Measurements from ENCODE around the gene SLC15A3. TPM values are rescaled to one million over a fixed set of nuclear protein-coding genes. Genes with fewer than 3 reads are reported as not detected.

The SLC15A3 gene
- total RNA-seq, 1 experiment from 2014 or later = 5.5 TPM

DNA sequence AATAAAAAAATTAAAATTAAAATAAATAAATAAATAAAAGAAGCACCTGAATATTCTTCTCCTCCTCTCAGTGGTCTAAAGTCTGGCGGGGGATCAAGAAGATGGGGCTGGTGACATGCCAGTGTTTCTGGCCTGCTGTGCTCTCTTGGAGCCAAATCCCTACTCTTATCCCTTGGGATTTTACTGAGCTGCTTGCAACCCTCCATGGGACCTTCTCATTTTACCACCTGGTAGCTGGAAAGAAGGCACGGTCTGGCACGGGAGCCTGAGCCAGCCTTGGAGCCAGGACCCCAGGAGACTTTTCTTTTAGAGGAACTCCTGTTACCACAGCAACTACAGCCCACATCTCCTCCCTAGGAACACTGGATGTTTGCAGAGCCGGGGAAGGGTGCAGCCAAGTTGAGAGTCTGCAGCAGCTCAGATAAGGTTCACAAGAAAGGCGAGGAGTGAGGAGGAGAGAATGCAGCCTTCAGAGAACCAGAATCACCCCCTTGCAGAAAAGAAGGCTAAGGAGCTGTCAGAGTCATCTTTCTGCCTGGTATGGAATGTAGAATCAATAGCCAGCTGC, 41.0 kb upstream of the SLC15A3 start:
- CTCF ChIA-PET = no interaction called here
- no peak overlapping the region for H3K27ac ChIP-seq
- no peaks in the 10 kb centered on the region; the same call in 1 of the 2 replicates for H3K9me2 ChIP-seq (ENCODE audit: insufficient read depth)
- intact Hi-C loops (cut with micrococcal nuclease; ENCODE audit: unreplicated experiment) = no loop called here
- no peak overlapping the region for H2AFZ ChIP-seq
- TF ChIP-seq EZH2 (IDR thresholded peaks at IDR 0.05; ENCODE audit: low read depth) = no peak
- TF ChIP-seq, protein P1, sequence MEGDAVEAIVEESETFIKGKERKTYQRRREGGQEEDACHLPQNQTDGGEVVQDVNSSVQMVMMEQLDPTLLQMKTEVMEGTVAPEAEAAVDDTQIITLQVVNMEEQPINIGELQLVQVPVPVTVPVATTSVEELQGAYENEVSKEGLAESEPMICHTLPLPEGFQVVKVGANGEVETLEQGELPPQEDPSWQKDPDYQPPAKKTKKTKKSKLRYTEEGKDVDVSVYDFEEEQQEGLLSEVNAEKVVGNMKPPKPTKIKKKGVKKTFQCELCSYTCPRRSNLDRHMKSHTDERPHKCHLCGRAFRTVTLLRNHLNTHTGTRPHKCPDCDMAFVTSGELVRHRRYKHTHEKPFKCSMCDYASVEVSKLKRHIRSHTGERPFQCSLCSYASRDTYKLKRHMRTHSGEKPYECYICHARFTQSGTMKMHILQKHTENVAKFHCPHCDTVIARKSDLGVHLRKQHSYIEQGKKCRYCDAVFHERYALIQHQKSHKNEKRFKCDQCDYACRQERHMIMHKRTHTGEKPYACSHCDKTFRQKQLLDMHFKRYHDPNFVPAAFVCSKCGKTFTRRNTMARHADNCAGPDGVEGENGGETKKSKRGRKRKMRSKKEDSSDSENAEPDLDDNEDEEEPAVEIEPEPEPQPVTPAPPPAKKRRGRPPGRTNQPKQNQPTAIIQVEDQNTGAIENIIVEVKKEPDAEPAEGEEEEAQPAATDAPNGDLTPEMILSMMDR (conservative IDR thresholded peaks at IDR 0.05) = no peak
- POLR2A ChIA-PET (ENCODE audit: unreplicated experiment) = no interaction called here
- no peaks in the 10 kb centered on the region for H3F3A ChIP-seq (ENCODE audit: insufficient read depth, low read depth)
- H3K4me2 ChIP-seq = no peak overlapping the region
- H3K27me3 ChIP-seq (ENCODE audit: insufficient read depth, low read depth) = 0 out of 2 replicates have a peak, but pooled peaks cover 5% of the 10 kb centered on the region
- H3K9me3 ChIP-seq (ENCODE audit: insufficient read depth, low read depth) = no peaks in the 10 kb centered on the region
- H3K36me3 ChIP-seq (ENCODE audit: low read depth) = no peaks in the 10 kb centered on the region
- no peaks in the 10 kb centered on the region for H3K79me2 ChIP-seq (ENCODE audit: low read depth)
- no TSS peak for BruUV-seq (replicated peaks)
- DNase-seq = no peak
- no peaks in the 10 kb centered on the region for H3K4me1 ChIP-seq (replicated peaks; ENCODE audit: insufficient read depth)
- no peaks in the 10 kb centered on the region for H4K20me1 ChIP-seq (ENCODE audit: insufficient read depth)
- H3K4me3 ChIP-seq = no peak overlapping the region

DNA sequence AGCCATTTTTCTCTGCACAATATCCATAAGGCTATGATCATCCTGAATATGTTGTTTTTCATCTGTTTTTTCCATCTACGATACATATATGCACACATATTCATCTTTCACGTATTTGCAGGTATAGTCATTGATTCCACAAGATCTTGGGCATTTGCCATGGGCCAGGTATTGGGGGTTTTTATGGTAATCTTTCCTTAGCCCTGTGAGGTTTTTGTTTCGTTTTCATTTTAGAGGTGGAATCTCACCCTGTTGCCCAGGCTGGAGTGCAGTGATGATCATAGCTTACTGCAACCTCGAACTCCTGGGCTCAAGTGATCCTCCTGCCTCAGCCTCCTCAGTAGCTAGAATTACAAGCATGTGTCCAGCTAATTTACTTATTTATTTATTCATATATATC, 39.5 kb upstream of the SLC15A3 start:
- Histone ChIP-seq H3K4me1 (replicated peaks; ENCODE audit: insufficient read depth) (peaks cover 8% of the 10 kb centered on the region), H3K9me2 (ENCODE audit: insufficient read depth) (no peaks in the 10 kb centered on the region; the same call in 1 of the 2 replicates), H4K20me1 (ENCODE audit: insufficient read depth) (no peaks in the 10 kb centered on the region), H3K9me3 (ENCODE audit: insufficient read depth, low read depth) (no peaks in the 10 kb centered on the region), H3K4me3 (no peak overlapping the region), H3K36me3 (ENCODE audit: low read depth) (no peaks in the 10 kb centered on the region), H3K27me3 (ENCODE audit: insufficient read depth, low read depth) (0 out of 2 replicates have a peak, but pooled peaks cover 5% of the 10 kb centered on the region), H2AFZ (no peak overlapping the region), H3K79me2 (ENCODE audit: low read depth) (no peaks in the 10 kb centered on the region), H3K27ac (no peak overlapping the region), H3K4me2 (no peak overlapping the region), H3F3A (ENCODE audit: insufficient read depth, low read depth) (peaks cover 8% of the 10 kb centered on the region; the same call in 1 of the 2 replicates)
- BruUV-seq (replicated peaks) = no TSS peak
- POLR2A ChIA-PET (ENCODE audit: unreplicated experiment) = no interaction called here
- DNase-seq = no peak
- no peak for TF ChIP-seq EZH2 (IDR thresholded peaks at IDR 0.05; ENCODE audit: low read depth)
- TF ChIP-seq, protein P1 (conservative IDR thresholded peaks at IDR 0.05) = no peak
- intact Hi-C loops (cut with micrococcal nuclease; ENCODE audit: unreplicated experiment) = no loop called here
- CTCF ChIA-PET = no interaction called here

DNA sequence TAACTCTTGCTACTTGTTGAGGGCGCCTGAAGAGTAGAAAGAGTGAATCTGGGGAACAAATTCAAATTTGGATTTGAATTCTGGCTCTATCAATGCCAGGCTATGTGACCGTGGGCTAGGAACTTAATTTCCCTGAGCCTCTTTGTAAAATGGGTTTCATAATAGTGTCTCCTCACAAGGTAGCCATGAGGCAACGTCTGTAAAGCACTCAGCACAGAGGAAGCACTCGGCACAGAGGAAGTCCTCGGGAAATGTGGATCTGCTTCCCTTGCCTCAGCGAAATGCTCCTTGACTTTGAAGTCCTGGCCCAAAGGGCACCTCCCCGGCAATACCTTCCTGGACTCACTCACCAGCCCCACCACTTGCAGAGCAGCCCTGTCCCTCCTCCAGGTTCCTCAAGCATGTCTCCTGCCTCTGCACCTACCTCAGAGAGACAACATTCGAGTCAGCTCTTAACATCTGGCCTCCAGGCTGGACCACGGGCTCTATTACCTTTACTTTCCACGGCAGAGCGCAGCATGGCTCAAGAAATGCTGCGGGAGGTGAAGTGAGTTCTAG, 37.2 kb upstream of the SLC15A3 start:
- Histone ChIP-seq H3K4me2 (no peak overlapping the region), H3K9me3 (ENCODE audit: insufficient read depth, low read depth) (no peaks in the 10 kb centered on the region), H3K4me1 (replicated peaks; ENCODE audit: insufficient read depth) (peaks cover 17% of the 10 kb centered on the region), H3K9me2 (ENCODE audit: insufficient read depth) (no peaks in the 10 kb centered on the region; the same call in 1 of the 2 replicates), H3K27ac (no peak overlapping the region), H3F3A (ENCODE audit: insufficient read depth, low read depth) (peaks cover 18% of the 10 kb centered on the region; the same call in 1 of the 2 replicates), H3K79me2 (ENCODE audit: low read depth) (no peaks in the 10 kb centered on the region), H3K27me3 (ENCODE audit: insufficient read depth, low read depth) (0 out of 2 replicates have a peak, but pooled peaks cover 5% of the 10 kb centered on the region), H3K36me3 (ENCODE audit: low read depth) (no peaks in the 10 kb centered on the region), H3K4me3 (no peak overlapping the region), H4K20me1 (ENCODE audit: insufficient read depth) (no peaks in the 10 kb centered on the region), H2AFZ (no peak overlapping the region)
- DNase-seq = no peak
- no peak for TF ChIP-seq EZH2 (IDR thresholded peaks at IDR 0.05; ENCODE audit: low read depth)
- TF ChIP-seq, protein P1 (conservative IDR thresholded peaks at IDR 0.05) = no peak
- no TSS peak for BruUV-seq (replicated peaks)
- intact Hi-C loops (cut with micrococcal nuclease; ENCODE audit: unreplicated experiment) = loop anchor here (5.0 kb wide), 1 partner anchor 133 kb away; no protein-coding TSS in a partner anchor
- ChIA-PET POLR2A (ENCODE audit: unreplicated experiment) (no interaction called here), CTCF (no interaction called here)

All from PC-9 (cell line).